Measurements from ENCODE around the gene GUCA1A.
A peak's percentile ranks its signal among the peaks of the same experiment; 100 is the strongest.

The GUCA1A gene

GRCh38 chr6:42138630-42139619 is 34.2 kb upstream of the GUCA1A start:
- no peak for DNase-seq (ENCODE audit: low spot score)

GRCh38 chr6:42140032-42140431 is 33.1 kb upstream of the GUCA1A start:
- TF ChIP-seq CTCF (IDR thresholded peaks at IDR 0.05; ENCODE audit: extremely low read depth, missing control alignments): no peak
- peak; percentile 33 for DNase-seq (ENCODE audit: low spot score)

More at GRCh38 chr6:42138630-42139619, 34.2 kb upstream of the GUCA1A start:
- no peak for TF ChIP-seq CTCF (IDR thresholded peaks at IDR 0.05; ENCODE audit: extremely low read depth, missing control alignments)

- TF ChIP-seq CTCF (IDR thresholded peaks at IDR 0.05; ENCODE audit: extremely low read depth, missing control alignments): no peak
- peak; percentile 34 for DNase-seq (ENCODE audit: low spot score)
Observed at GRCh38 chr6:42140756-42141602, 32.2 kb upstream of the GUCA1A start.

GRCh38 chr6:42141603-42142117 is 31.5 kb upstream of the GUCA1A start:
- peak; percentile 34 for DNase-seq (ENCODE audit: low spot score)
- no peak for TF ChIP-seq CTCF (IDR thresholded peaks at IDR 0.05; ENCODE audit: extremely low read depth, missing control alignments)

GRCh38 chr6:42142118-42142835 is 30.9 kb upstream of the GUCA1A start, which contains the start of gene C6orf132:
C6orf132 (minus strand) TSS chr6:42142620; CDS start chr6:42142444, 176 bp downstream.
- peak; percentile 32 for DNase-seq (ENCODE audit: low spot score)
- no peak for TF ChIP-seq CTCF (IDR thresholded peaks at IDR 0.05; ENCODE audit: extremely low read depth, missing control alignments)

GRCh38 chr6:42147138-42147562 is 26.0 kb upstream of the GUCA1A start:
- TF ChIP-seq CTCF (IDR thresholded peaks at IDR 0.05; ENCODE audit: extremely low read depth, missing control alignments): no peak
- no peak for DNase-seq (ENCODE audit: low spot score)
